ENCODE results near the gene TBL1X.

TBL1X gene

DNA sequence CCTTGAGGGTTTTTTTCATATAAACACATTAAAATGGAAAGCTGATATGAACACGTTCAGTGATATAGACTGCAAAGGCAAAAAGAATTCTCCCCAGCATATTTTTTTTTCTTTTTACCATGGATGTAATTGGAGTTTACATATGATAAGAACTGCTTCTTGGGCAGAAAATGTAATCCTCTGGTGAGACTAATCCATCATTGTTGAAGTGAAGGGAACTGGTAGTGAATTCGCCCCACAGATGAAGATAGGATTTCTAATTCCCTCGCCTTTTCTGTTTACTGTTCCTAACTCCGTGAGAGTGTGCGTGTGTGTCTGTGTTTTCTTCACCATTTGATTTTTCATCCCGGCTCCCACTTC is 211.9 kb downstream of the TBL1X start:
- no peak for DNase-seq

DNA sequence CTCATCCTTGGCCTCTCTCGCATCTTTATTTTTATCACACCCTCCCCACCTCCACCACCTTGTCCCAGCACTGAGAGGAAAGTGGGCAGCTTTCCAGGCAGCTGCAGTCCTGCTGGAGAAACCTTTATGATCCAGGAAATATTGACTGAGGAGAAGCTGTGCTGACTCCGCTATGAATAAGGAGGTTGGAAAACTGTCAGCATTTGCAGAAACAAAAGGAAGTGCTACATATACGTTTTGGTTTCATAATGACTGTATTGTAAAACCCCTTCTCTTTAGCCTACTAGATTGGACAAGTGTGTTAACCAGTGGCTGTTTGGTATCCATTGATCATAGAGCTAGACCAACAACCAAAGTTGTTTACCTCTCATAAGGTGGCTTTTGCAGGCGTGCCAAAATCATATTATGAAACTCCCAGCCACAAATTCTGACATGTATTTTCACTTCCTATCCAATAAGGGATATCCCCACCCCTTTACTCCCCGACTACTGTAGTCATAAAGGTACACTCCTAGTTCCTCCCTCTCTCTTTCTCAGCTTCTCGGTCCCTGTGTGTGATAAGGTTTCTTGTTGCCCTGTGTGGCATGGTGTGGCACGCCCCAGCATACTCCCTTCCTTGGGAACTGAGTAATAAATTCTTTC is 212.4 kb downstream of the TBL1X start:
- DNase-seq, result no peak

DNA sequence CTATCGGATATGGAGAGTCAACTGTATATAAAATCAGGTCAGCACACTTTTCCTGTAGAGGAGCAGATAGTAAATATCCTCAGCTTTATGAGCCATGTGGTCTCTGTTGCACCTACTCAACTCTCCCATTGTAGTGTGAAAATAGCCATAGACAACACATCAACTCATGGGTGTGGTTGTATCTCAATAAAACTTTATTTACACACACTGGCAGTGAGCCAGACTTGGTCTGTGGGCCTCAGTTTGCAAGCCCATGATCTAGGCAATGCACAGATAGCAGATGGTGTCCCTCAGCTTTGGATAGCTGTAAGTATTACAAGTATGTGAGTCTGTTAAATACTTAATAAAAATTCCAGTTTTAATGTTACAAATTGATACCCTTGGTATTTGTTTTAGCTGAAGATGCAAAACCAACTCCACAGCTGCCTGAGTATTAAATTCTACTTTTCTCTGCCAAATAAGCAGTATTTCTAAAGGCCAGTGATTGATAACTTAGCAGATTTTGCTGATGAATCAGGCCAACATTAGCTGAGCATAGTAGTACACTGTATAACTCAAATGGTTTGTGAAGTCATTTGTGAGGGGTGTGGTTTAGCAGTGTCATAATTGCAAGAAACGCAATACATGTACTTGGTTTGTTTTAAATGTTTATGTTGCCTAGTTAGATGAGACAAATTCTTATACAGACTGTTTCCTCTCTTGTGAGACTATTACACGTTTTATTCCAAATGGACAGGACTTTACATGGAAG is 213.5 kb downstream of the TBL1X start:
- DNase-seq, result no peak

DNA sequence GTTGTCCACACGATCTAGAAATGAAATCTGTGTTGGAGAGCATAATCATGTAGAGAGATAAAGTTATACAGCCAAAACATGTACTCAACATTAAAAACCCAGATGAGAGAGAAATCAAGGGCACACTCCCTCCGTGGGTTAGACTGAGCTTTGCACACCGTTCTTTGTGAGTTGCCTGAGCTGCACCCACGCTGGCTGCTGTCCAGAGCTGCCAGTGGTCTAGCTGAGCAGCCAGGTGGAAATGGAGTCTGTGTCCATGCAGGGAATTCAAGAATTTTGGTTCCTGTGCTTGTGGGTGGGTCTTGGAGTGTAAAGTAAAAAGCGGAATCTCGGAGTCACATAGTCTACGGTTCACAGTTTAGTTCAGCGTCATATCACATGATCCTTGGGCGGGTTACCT is 216.2 kb downstream of the TBL1X start:
- DNase-seq, result no peak

DNA sequence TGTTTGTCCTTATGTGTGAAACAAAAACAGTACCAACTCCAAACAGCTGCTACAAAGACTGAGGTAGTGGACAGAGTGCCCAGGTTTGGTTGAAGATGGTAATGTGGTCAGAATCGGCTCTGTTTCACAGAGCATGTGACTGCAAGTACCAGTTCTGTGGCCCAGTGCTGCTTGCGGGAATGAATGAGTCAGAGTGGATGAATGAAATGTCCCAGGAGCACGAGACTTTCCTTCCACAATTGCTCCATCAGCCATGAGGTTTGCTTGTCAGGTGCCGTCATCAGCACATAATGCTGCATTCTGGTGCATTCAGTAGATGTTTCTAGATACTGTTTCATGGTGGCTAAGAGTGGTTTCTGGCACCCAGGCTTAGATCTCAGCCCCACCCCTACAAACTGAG is 216.6 kb downstream of the TBL1X start:
- DNase-seq, result no peak

DNA sequence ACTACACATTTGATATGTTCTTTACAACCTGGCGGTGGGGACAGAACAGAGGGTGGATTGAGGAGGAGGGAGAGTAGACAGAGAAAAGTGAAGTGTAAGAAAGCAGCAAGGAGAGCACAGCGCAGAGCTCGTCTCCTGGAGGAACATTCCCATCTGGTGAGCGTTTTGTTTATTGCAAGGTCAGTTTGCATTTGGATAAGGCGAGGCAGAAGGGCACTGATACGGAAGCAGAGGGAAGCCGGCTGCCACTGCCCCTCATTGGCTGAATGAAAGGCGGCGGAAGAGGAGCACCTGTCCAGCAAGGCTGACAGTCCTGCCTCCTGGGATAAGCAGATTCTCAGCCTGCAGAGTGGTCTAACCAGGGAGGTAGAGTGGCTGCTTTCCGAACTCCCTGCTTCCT is 217.6 kb downstream of the TBL1X start:
- peak in 1 of 2 experiments; percentile 61 for DNase-seq

DNA sequence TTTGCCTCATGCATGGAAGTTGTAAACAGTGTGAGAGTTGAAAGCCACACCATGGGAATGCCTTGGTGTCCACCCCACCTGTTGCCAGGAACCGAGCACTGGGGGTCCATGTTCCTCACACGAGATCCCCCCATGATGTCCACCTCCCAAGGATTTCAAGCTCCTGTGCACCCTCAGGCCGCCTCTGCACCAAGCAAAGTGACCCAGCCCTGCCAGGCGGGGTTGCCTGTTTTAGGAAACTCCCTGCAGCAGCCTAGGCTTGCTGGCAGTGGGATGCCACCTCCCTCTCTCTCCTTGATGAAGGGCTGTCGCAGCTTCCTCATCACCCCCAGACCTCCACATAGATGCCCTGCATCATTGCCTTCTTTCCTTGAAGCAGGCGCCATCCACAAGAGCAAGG is 218.0 kb downstream of the TBL1X start:
- DNase-seq, result no peak

DNA sequence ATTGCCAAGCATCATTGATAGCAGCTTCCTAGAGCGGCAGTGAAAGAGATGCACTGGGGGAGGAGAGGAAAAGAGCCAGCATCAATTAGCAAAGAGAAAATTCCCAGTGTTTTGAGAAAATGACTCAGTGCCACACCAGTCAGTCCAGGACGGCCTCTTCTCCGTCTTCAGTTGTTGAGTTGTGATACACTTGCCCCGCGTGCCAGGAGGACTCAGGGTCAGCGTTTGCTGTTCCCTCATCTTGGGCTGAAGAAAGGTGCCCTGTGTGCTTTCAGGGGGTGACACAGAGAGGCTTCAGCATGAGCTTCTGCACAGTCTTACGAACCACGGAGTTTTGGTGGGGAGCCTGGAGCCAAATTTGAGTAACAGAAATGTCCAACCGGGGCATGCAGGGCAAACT is 218.5 kb downstream of the TBL1X start:
- no peak for DNase-seq

DNA sequence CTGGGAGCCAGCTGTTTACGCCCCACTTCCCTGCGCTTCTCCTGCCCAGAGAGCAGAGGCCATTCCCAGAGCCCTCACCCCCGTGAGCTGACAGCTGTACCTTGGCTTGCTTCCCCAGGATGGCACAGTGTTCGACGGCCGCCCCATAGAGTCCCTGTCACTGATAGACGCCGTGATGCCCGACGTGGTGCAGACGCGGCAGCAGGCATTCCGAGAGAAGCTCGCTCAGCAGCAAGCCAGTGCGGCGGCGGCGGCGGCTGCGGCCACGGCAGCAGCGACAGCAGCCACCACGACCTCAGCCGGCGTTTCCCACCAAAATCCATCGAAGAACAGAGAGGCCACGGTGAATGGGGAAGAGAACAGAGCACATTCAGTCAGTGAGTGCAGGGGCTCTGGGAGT is 223.0 kb downstream of the TBL1X start:
- no peak for DNase-seq

DNA sequence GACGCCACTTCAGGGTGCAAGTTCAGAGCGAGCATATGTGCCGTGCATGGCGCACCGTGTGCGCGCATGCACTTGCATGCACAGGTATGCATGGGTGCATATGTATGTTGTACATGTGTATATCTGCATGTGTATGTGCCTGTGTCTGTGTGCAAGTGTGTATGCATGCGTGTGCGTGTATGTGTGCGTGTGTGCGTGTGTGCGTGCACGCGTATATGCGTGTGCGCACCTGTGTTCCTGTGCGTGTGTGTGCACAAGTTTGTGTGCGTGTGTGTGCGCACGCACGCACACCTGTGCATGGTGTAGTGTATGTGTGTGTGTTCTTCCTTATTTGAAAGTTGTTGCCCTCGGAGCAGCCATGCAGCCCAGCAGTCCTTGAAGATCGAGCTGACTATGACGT is 224.0 kb downstream of the TBL1X start:
- no peak for DNase-seq

DNA sequence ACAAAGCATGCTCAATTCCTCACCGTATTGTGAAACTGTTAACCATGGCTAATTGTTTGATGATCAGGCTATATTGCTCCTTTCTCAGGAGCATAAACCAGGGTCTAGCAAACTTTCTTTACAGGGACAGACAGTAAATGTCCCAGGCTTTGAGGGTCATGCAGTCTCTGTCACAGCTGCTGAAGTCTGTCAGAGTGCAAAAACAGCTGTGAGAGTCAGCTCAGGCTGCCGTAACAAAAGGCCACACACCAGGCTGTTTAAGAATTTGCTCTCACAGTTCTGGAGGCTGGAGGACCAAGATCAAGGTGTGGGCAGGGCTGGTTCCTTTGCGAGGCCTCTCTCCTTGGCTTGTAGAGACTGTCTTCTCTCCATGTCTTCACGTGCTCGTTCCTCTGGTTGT is 225.2 kb downstream of the TBL1X start:
- no peak for DNase-seq

DNA sequence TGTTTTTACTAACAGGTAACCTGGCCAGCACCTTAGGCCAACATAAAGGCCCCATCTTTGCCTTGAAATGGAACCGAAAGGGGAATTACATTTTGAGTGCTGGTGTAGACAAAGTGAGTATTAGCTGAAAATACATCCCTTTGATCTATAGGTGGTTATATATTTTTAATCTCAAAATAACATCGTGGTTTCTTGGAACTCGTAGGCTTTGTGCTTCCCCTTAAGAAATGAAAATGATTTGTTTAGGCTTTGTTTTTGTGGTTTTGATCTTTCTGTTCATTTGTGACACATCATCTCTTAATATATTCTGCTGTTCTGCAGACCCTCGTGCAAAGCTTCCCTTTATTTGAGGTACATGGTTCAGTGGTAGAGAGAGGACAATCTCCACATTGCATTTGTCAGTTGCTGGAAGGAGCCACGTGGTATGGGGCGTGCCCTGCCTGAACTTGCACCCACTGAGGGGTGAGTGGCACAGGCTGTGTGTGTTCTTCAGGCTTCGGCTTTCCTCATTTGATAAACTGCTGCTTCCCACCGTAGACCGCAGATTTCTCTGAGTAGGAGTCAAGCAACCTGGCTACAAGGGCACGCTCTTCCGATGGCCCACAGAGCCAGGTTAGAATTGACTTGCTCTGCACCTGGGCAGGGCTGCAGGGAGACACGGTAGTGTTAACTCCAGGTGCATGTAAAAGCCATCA is 228.6 kb downstream of the TBL1X start:
- DNase-seq, result no peak

DNA sequence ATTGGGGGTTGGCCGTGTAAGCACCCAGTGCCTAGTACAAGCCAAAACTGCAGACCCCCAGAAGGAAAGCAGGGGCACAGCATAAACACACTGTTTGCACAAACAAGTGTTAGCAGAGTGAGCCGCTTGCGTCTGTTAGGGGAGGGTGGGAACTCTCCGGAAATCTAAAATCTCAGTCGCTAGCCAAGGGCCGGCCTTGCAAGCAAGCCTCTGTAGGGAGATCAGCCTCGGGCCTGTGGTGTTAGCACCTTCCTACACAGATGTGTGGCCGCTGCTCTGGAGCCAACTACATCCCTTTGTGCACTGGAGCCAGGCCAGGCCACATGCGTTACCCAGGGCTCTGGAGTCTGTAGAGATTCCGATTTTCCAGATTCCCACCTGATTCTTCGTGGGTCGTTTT is 233.7 kb downstream of the TBL1X start:
- DNase-seq, result no peak

DNA sequence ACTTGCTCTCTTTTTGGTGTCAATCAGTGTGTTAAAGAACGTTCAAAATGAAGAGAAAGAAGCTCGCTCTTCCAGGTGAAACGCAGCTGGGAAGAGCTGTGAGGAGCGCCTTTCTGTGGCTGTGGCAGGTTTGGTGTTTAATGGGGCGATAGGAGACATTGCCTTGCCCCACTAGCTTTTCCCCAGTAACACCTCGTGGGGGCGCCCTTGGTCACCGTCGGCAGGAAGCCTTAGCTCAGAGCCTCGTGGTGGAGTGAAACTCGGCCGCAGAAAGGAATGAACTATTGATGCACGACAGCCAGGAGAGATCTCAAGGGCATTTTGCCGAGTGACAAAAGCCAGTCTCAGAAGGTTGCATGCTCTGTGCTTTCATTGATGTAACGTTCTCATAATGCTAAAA is 235.7 kb downstream of the TBL1X start:
- DNase-seq, result no peak

DNA sequence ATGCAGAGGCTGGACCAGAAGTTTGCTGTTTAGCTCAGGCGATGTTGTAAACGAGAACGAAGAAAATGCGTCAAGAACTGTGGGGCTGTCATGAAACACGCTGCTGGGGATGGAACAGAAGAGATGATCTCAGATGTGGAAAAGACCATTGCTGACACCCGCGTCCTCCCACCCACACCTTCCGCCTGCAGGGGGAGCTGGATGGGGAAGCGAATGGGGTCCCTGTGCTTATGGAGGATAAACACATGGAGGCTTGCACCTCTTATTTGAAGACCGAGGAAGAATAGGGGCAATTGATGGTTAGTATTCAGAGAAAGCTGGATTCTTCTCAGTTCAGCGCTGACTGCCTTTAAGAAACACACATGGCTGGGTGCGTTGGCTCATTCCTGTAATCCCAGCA is 236.9 kb downstream of the TBL1X start:
- DNase-seq, result no peak

DNA sequence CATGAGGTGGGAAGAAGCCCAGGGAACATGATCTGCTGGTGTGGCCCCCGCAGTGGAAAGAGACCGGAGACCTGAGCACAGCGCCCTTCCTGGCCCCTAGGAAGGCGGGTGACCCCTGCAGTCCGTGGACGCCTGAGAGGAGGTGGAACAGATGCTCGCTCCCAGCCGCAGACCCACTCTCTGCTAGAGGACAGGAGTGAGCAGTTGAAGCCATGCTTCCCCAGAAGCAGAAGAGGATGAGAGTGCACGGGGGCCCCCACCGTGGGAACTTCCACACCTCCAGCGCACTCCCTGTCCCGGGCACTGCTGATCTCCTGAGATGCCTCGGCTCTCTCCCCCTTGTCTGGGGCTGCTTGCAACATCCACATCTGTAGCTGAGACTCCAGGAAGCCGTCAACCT is 238.5 kb downstream of the TBL1X start:
- no peak for DNase-seq

DNA sequence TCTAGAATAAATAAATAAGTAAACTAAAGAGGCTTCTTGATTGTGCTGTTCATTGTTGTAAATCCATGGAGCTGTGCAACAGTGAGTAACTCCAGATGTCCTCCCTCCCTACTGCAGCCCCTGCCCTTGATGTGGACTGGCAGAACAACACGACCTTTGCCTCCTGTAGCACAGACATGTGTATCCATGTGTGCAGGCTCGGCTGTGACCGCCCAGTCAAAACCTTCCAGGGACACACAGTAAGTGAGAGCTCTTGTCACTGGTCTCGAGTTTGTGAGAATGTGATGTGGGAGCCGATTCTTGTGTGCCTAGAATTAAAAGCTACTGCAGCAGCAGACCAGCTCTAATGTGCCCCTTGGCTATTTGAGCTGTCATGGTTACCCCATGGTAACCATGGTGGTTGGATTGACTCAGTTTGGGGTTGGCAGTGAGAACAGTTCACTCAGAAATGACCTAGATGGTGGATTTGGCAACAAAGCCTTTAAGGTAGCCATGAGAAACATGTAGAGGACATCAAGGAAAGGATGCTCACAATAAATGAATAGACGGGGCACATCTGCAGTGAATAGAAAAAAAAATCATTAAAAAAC is 240.1 kb downstream of the TBL1X start:
- DNase-seq, result no peak

DNA sequence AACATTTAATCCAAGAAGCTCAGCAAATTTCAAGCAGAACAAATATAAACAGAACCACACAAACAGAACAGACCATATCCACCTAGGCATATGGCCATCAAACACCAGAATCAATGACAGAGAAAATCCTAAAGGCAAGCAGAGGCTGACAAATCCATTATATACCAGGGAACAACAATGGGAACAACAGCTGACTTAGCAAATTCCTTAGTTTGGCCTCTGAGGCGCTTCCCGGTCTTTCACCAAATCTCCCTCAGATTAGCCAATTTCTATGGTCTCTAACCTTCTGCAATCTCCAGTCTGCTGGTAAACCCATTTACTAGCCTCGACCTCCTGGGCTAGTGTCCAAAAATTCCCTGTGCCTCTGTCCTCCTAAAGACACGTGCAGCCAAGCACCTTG is 241.6 kb downstream of the TBL1X start:
- DNase-seq, result no peak

DNA sequence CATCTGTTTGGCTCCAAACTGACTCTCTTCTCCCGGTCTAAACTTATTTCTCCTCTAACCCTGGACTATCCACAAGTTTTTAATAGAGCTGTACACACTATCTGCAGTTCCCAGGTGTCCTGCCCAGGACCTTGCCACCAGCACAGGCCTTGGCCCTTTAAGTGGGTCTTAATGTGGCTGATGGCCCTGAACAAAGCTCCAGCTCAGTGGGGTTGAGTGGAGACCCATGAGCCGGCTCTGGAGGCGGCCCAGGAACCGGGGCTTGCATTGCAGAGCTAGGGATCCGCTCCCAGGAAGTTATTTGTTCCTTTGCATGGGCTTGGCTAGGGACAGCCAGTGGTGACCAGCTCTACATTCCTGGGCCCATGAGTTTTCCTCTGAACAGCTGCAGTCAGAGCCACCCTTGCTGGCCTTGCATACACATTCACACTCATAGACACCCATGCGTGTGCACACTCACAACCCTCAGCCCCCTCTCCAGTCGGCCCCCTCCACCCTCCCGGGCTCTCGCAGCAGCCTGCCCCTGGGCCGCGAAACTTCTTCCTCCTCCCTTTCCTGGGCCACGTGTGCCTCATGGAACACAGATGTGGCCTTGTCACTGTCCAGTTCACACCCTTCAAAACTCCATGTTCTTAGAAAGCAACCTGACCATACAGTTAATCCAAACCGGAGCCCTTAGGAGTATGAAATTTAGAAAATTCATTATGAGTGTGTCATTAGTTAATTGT is 242.6 kb downstream of the TBL1X start:
- no peak for DNase-seq

DNA sequence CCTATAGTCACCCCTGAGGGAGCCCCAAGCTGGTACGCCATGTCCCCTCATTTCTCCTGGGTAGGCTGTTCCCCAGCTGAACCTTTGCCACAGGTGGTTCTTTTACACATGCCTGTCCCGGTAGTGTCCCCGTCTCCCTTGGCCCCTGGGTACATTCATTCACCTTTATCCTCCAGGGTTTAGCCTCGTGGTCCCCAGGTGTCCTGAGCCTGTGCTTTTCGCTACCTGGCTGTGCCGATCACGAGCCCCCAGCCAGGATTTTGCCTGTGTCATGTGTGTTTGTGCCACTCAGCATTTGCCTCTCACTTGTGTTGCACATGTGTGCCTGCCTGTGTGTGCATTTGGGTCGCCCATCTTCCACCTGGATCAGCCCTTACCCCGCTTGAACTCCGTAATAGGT is 243.2 kb downstream of the TBL1X start:
- no peak for DNase-seq

DNA sequence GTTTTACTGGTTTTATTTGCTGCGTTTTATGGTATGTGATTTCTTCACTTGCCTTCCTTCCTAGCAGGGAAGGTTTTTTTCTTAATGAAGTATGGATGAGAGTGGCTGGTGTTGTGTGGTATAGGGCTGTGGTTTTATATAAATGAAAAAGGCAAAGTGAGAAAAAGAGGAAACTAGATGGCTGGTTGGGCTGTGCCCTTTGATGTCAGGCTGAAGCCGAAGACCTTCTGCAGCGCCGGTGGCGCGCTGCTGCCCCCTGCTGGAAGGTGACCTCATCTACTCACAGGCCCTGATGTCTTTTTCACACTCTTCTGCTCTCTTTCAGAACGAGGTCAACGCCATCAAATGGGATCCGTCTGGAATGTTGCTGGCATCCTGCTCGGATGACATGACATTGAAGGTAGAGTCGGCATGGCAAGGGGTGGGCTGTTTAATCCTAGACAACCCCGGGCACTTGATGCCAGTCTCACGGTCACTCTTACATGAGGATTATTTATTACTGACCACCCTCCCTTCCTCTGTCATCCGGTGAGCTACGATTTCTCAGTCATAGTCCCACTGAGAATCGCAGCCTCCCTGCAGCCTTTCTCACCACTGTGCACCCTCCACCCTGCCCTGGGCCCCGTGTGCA is 244.2 kb downstream of the TBL1X start:
- peak; percentile 18 to 82 for DNase-seq

DNA sequence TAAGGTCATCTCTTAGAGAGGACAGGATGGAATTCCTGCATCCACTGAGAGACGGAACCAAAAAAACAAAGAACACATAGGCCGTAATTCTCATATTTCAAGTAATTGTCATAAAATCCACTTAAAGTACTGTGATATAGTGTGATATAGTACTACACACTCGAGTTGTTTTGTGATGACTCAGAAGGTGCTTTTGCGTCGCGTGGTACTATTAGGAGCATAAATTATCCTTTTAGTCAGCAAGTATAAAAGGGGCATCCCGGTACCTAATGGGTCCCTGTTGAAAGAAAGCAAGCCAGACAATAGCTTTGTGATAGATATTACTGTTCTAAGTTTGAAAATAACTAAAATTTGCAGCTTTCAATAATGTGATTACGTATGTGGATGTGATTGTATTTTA is 245.5 kb downstream of the TBL1X start:
- DNase-seq, result no peak

DNA sequence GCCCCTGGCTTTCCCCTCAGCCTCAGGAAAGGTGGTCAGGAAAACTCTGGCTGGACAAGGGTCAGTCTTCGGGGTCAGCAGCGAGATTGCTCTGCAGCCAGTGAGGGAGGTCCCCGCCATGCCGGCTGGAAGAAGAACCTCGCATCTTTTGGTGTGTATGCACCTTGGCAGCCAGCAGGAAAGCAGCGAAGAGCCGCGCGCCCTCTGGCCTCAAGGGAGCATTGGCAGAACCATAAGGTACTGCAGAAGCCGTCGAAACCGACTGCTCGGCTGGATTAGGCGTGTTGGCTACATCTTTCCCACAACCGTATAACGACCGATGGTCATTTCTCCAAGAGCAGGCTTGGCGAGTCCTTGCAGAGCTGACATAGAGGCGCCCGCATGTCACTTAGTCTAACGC is 252.5 kb downstream of the TBL1X start:
- DNase-seq, result no peak

All from NCI-H526 (cell line).